C4-2B (cell line): Measurements from ENCODE around the gene ZNF407.

Source experiments
- ZFX ChIP-seq: fragments of 450-650 bp; IDR thresholded peaks from 2 replicates; pipeline ENCODE4 v1.6.1; 2017
- TF ChIP-seq, protein P1 (sequence below): fragments of 450-650 bp; conservative IDR thresholded peaks from 2 replicates; pipeline ENCODE4 v1.5.1; 2017; ENCODE audit warnings: mild to moderate bottlenecking

DNA sequence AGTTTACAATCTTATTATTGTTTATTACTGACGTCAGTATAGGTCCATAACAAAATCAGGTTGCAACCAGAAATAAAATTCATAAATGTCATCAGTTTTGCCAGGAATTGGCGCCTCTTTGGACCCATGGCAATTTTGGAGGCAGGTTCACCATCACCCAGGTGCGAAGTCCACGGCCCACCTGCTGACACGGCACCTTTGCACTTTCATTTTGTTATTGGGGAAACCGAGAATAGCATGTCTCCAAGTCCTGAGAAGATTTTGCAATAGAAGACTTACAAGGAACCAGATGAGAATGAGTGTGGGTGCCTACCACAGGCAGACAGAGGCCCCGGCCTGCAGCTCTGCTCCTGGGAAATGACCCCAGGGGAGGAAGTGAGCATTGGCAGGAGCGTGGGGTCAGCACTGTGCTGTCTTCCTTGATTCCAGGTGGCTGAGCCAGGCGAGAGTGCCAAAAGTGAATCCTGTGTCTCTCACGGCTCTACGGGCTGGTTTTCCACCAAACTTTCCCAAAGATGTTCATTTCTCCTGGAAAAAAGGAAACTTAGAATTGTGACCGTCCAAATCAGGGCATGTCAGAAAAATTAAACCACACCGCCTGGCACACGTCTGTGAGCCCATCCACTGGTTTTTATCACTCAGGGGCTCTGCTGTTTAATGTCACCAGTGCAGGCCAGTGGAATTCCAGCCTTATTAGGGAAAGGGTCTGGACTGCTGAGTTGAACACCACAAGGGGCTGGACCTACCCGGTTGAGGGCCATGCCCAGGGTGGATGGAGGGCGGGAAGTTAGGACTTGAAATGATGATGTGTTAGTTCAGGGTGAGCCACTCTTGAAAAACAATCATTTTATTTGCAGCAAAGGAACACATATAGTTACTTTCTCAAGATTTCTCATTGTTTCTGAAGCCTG lies 514.8 kb downstream of the ZNF407 start:
- TF ChIP-seq, protein P1, sequence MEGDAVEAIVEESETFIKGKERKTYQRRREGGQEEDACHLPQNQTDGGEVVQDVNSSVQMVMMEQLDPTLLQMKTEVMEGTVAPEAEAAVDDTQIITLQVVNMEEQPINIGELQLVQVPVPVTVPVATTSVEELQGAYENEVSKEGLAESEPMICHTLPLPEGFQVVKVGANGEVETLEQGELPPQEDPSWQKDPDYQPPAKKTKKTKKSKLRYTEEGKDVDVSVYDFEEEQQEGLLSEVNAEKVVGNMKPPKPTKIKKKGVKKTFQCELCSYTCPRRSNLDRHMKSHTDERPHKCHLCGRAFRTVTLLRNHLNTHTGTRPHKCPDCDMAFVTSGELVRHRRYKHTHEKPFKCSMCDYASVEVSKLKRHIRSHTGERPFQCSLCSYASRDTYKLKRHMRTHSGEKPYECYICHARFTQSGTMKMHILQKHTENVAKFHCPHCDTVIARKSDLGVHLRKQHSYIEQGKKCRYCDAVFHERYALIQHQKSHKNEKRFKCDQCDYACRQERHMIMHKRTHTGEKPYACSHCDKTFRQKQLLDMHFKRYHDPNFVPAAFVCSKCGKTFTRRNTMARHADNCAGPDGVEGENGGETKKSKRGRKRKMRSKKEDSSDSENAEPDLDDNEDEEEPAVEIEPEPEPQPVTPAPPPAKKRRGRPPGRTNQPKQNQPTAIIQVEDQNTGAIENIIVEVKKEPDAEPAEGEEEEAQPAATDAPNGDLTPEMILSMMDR = no peak
- TF ChIP-seq ZFX = no peak
